Panc1 (cell line): ENCODE measurements around the gene PML. TPM values are rescaled to one million over a fixed set of nuclear protein-coding genes. Genes with fewer than 3 reads are reported as not detected.

Experiments
- ATAC-seq: fragments of 200-7000 bp; cut with Tn5 transposase; 2 replicates; pipeline ENCODE4 v1.9.1; 2020; ENCODE audit warnings: mild to moderate bottlenecking, moderate library complexity
- BruUV-seq: library from RNA; stranded (reverse); fragments of 400-500 nt; replicated peaks from 2 replicates; lab custom pipeline; 2021; lab: Mats Ljungman, UMichigan
- CTCF ChIA-PET: fragments of 300-600 bp; sonication (Branson Sonifier 250); formaldehyde crosslinking; loops from one replicate; lab custom pipeline; 2022; ENCODE audit warnings: antibody characterized with exemption; lab: Charles Lee
- POLR2A ChIA-PET: fragments of 300-600 bp; sonication (Branson Sonifier 250); formaldehyde crosslinking; loops from one replicate; lab custom pipeline; 2022; ENCODE audit warnings: antibody characterized with exemption; lab: Charles Lee
- DNase-seq: peaks from one replicate; pipeline ENCODE4 v3.0.0-alpha.2; 2010; ENCODE audit warnings: low read depth, low spot score
- H3K27ac ChIP-seq: 2 replicates; pipeline ENCODE4 v1.5.1; 2011; ENCODE audit warnings: mild to moderate bottlenecking, low read length, inconsistent platforms
- H3K27me3 ChIP-seq: fragments of 200-500 bp; sonication (Bioruptor generic); 2 replicates; pipeline ENCODE4 v1.6.0; 2014; ENCODE audit warnings: low read length, inconsistent platforms; ENCODE audit not compliant: control insufficient read depth, insufficient read depth
- H3K36me3 ChIP-seq: fragments of 200-500 bp; sonication (Bioruptor generic); 2 replicates; pipeline ENCODE4 v1.5.1; 2014; ENCODE audit warnings: inconsistent platforms, mild to moderate bottlenecking, low read length, moderate library complexity; ENCODE audit not compliant: control insufficient read depth, insufficient read depth
- H3K4me1 ChIP-seq: 2 replicates; pipeline ENCODE4 v1.5.1; 2011; ENCODE audit warnings: inconsistent platforms, mild to moderate bottlenecking, low read length, moderate library complexity; ENCODE audit not compliant: control insufficient read depth, insufficient read depth
- H3K4me3 ChIP-seq, 2 experiments: 2 replicates each; pipeline ENCODE4 v1.5.1; 2011 to 2012; ENCODE audit warnings: low read depth in 2 of 2, low read length in 2 of 2, mild to moderate bottlenecking in 2 of 2, inconsistent platforms in 1 of 2, moderate library complexity in 1 of 2
- H3K9me3 ChIP-seq: fragments of 200-500 bp; sonication (Bioruptor generic); 2 replicates; pipeline ENCODE4 v1.5.1; 2014; ENCODE audit warnings: low read depth, mild to moderate bottlenecking, inconsistent platforms, low read length, moderate library complexity; ENCODE audit not compliant: control insufficient read depth, insufficient read depth
- CTCF ChIP-seq: fragments of 450-650 bp; IDR thresholded peaks from 2 replicates; pipeline ENCODE4 v1.5.1; 2017; ENCODE audit warnings: mild to moderate bottlenecking
- POLR2AphosphoS5 ChIP-seq: IDR thresholded peaks from 2 replicates; pipeline ENCODE4 v1.6.1; 2012; ENCODE audit warnings: mild to moderate bottlenecking, low read depth, low read length, moderate library complexity
- REST ChIP-seq, 2 experiments: IDR thresholded peaks; 2 replicates each; pipeline ENCODE4 v1.6.1; 2011 to 2012; ENCODE audit warnings: low read depth in 2 of 2, control low read depth in 1 of 2, low read length in 1 of 2, mild to moderate bottlenecking in 1 of 2, moderate library complexity in 1 of 2; ENCODE audit not compliant: insufficient read depth in 1 of 2
- SIN3A ChIP-seq: IDR thresholded peaks from 2 replicates; pipeline ENCODE4 v1.6.1; 2012; ENCODE audit warnings: low read depth, mild to moderate bottlenecking, low read length, moderate library complexity, borderline replicate concordance; ENCODE audit not compliant: insufficient read depth
- TCF7L2 ChIP-seq: IDR thresholded peaks from 2 replicates; pipeline ENCODE4 v1.6.1; 2011; ENCODE audit warnings: mild to moderate bottlenecking, low read depth, low read length, inconsistent platforms
- in situ Hi-C: cut with HindIII; loops from 2 replicates; pipeline ENCODE4 v1.10.0; 2016; ENCODE audit warnings: low sequenced_read_pairs, low pct_unique_long_range_greater_than_20kb
- intact Hi-C: fragments of 100-400 bp; cut with micrococcal nuclease; formaldehyde crosslinking; loops from one replicate; pipeline ENCODE4 v1.10.0; 2022; ENCODE audit not compliant: unreplicated experiment
- total RNA-seq: library from RNA; stranded (reverse); gene quantifications from one replicate; pipeline ENCODE4 v1.2.1, GENCODE V29; 2021; ENCODE audit not compliant: unreplicated experiment

PML gene
- total RNA-seq, 1 experiment from 2014 or later: 52.2 TPM

- no peaks in the 10 kb centered on the region for H3K36me3 ChIP-seq
- ChIA-PET CTCF (interaction anchor here (0.5 to 1.1 kb wide), 4 partner anchors 12 to 580 kb away, joined by 4 to 5 read pairs (median 5); no protein-coding TSS in a partner anchor), POLR2A (no interaction called here)
Measured at GRCh38 chr15:74041311-74041756, 46.8 kb downstream of the PML start.

GRCh38 chr15:74041777-74042435 is 47.4 kb downstream of the PML start:
- no TSS peak for BruUV-seq
- ATAC-seq: no peak
- no peaks in the 10 kb centered on the region for H3K27me3 ChIP-seq
- no peaks in the 10 kb centered on the region for H3K9me3 ChIP-seq
- H3K4me3 ChIP-seq: no peak overlapping the region
- ChIA-PET POLR2A (no interaction called here), CTCF (interaction anchor here (0.6 to 1.1 kb wide), 2 partner anchors 69 to 581 kb away, joined by 5 read pairs; no protein-coding TSS in a partner anchor)
- H3K4me1 ChIP-seq: no peaks in the 10 kb centered on the region
- TF ChIP-seq TCF7L2: no peak
- TF ChIP-seq POLR2AphosphoS5: no peak
- no peak for TF ChIP-seq SIN3A
- TF ChIP-seq CTCF: no peak
- TF ChIP-seq REST (IDR thresholded peaks at IDR 0.05; ENCODE audit: insufficient read depth in 1 of 2, low read depth in 2 of 2, low read length in 1 of 2): no peak
- in situ Hi-C loops: no loop called here
- no peak for DNase-seq
- H3K36me3 ChIP-seq: no peaks in the 10 kb centered on the region
- no peak overlapping the region for H3K27ac ChIP-seq
- intact Hi-C loops: no loop called here

More at GRCh38 chr15:74041311-74041756, 46.8 kb downstream of the PML start:
- Histone ChIP-seq H3K27ac (no peak overlapping the region), H3K4me1 (no peaks in the 10 kb centered on the region), H3K4me3 (no peak overlapping the region), H3K9me3 (no peaks in the 10 kb centered on the region), H3K27me3 (no peaks in the 10 kb centered on the region)
- no peak for ATAC-seq
- no peak for DNase-seq
- in situ Hi-C loops (no loop called here), intact Hi-C loops (no loop called here)
- BruUV-seq: no TSS peak
- TF ChIP-seq TCF7L2 (no peak), REST (IDR thresholded peaks at IDR 0.05; ENCODE audit: insufficient read depth in 1 of 2, low read depth in 2 of 2, low read length in 1 of 2) (no peak), CTCF (no peak)
